PC-9 (cell line): ENCODE data around the gene GLOD5. TPM values are rescaled to one million over a fixed set of nuclear protein-coding genes. Genes with fewer than 3 reads are reported as not detected.

Source experiments
- BruUV-seq: library from RNA; stranded (reverse); fragments of 400-500 nt; replicated peaks from 2 replicates; lab custom pipeline; 2021; lab: Mats Ljungman, UMichigan
- CTCF ChIA-PET: fragments of 300-600 bp; sonication (Branson Sonifier 250); formaldehyde crosslinking; loops from one replicate; lab custom pipeline; 2022; ENCODE audit warnings: antibody characterized with exemption; lab: Charles Lee
- POLR2A ChIA-PET: fragments of 300-600 bp; sonication (Branson Sonifier 250); formaldehyde crosslinking; loops from one replicate; lab custom pipeline; 2022; ENCODE audit warnings: antibody characterized with exemption; ENCODE audit not compliant: unreplicated experiment; lab: Charles Lee
- DNase-seq, 2 experiments: peaks; one replicate each; pipeline versions ENCODE4 v3.0.0 to v3.0.0-alpha.2; 2015 to 2022; ENCODE audit warnings: mixed read lengths in 1 of 2
- H2AFZ ChIP-seq: fragments of 200-600 bp; sonication (generic); 2 replicates; pipeline ENCODE4 v1.8.1; 2017; ENCODE audit warnings: antibody characterized with exemption
- H3F3A ChIP-seq: fragments of 200-600 bp; sonication (generic); 2 replicates; pipeline ENCODE4 v1.8.1; 2017; ENCODE audit warnings: antibody characterized with exemption, mild to moderate bottlenecking, low read depth; ENCODE audit not compliant: insufficient read depth
- H3K27ac ChIP-seq: fragments of 200-600 bp; sonication (generic); 2 replicates; pipeline ENCODE4 v1.6.1; 2016; ENCODE audit warnings: mixed run types
- H3K27me3 ChIP-seq: fragments of 200-600 bp; sonication (generic); 2 replicates; pipeline ENCODE4 v1.6.1; 2016; ENCODE audit warnings: low read depth, mixed run types; ENCODE audit not compliant: insufficient read depth
- H3K36me3 ChIP-seq: fragments of 200-600 bp; sonication (generic); 2 replicates; pipeline ENCODE4 v1.6.1; 2016; ENCODE audit warnings: low read depth, mixed run types
- H3K4me1 ChIP-seq: fragments of 200-600 bp; sonication (generic); replicated peaks from 2 replicates; pipeline ENCODE4 v1.6.1; 2016; ENCODE audit warnings: mixed run types; ENCODE audit not compliant: insufficient read depth
- H3K4me2 ChIP-seq: fragments of 200-600 bp; sonication (generic); 2 replicates; pipeline ENCODE4 v1.6.1; 2017; ENCODE audit warnings: mixed run types
- H3K4me3 ChIP-seq: fragments of 200-600 bp; sonication (generic); 2 replicates; pipeline ENCODE4 v1.6.1; 2016; ENCODE audit warnings: mixed run types
- H3K79me2 ChIP-seq: fragments of 200-600 bp; sonication (generic); 2 replicates; pipeline ENCODE4 v1.6.1; 2017; ENCODE audit warnings: low read depth, mixed run types
- H3K9me2 ChIP-seq: fragments of 200-600 bp; sonication (generic); 2 replicates; pipeline ENCODE4 v1.8.1; 2017; ENCODE audit warnings: mild to moderate bottlenecking; ENCODE audit not compliant: insufficient read depth
- H3K9me3 ChIP-seq: fragments of 200-600 bp; sonication (generic); 2 replicates; pipeline ENCODE4 v1.8.1; 2016; ENCODE audit warnings: low read depth; ENCODE audit not compliant: insufficient read depth
- H4K20me1 ChIP-seq: fragments of 200-600 bp; sonication (generic); 2 replicates; pipeline ENCODE4 v1.8.1; 2017; ENCODE audit not compliant: insufficient read depth
- EZH2 ChIP-seq: fragments of 200-600 bp; sonication (generic); IDR thresholded peaks from 2 replicates; pipeline ENCODE4 v1.8.0; 2017; ENCODE audit warnings: antibody characterized with exemption, low read depth
- intact Hi-C: fragments of 100-400 bp; cut with micrococcal nuclease; formaldehyde crosslinking; loops from one replicate; pipeline ENCODE4 v1.10.0; 2022; ENCODE audit not compliant: unreplicated experiment
- total RNA-seq: library from RNA; stranded (reverse); gene quantifications from 2 replicates; pipeline ENCODE4 v1.2.3, GENCODE V29; 2021
- TF ChIP-seq, protein P1 (sequence below): fragments of 200-600 bp; sonication (generic); conservative IDR thresholded peaks from 2 replicates; pipeline ENCODE4 v1.6.1; 2017; ENCODE audit warnings: mixed run types, antibody characterized with exemption, mild to moderate bottlenecking, moderate library complexity

The GLOD5 gene
- total RNA-seq, 1 experiment from 2014 or later: not detected

DNA sequence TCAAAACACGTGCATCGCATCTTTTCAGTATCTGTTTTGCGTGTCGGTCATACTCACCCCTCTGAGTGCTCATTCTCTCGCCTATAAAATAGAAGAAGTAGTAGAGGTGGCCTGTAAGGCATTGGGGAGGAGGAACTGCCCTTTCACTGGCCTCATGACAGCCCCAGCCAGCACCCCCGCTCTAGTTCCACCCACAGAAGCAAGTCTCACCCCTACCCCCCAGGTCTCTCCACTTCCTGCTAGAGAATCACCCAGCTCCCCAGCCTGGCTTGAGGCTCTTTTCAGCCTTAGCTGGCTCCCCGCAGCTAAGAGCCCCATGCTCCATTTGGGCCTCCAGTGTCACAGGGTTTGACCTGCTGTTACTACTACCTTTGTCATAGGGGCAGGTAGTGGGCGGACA, 52.1 kb downstream of the GLOD5 start:
- BruUV-seq: no TSS peak
- intact Hi-C loops: no loop called here
- H2AFZ ChIP-seq: no peak overlapping the region
- TF ChIP-seq, protein P1, sequence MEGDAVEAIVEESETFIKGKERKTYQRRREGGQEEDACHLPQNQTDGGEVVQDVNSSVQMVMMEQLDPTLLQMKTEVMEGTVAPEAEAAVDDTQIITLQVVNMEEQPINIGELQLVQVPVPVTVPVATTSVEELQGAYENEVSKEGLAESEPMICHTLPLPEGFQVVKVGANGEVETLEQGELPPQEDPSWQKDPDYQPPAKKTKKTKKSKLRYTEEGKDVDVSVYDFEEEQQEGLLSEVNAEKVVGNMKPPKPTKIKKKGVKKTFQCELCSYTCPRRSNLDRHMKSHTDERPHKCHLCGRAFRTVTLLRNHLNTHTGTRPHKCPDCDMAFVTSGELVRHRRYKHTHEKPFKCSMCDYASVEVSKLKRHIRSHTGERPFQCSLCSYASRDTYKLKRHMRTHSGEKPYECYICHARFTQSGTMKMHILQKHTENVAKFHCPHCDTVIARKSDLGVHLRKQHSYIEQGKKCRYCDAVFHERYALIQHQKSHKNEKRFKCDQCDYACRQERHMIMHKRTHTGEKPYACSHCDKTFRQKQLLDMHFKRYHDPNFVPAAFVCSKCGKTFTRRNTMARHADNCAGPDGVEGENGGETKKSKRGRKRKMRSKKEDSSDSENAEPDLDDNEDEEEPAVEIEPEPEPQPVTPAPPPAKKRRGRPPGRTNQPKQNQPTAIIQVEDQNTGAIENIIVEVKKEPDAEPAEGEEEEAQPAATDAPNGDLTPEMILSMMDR: no peak
- TF ChIP-seq EZH2: no peak
- no peaks in the 10 kb centered on the region for H3F3A ChIP-seq
- H3K9me3 ChIP-seq: no peaks in the 10 kb centered on the region
- no peaks in the 10 kb centered on the region for H4K20me1 ChIP-seq
- H3K4me2 ChIP-seq: no peak overlapping the region
- no peak overlapping the region for H3K4me3 ChIP-seq
- no peaks in the 10 kb centered on the region for H3K79me2 ChIP-seq
- DNase-seq: no peak
- H3K27ac ChIP-seq: no peak overlapping the region
- no peaks in the 10 kb centered on the region for H3K27me3 ChIP-seq
- H3K36me3 ChIP-seq: no peaks in the 10 kb centered on the region
- H3K9me2 ChIP-seq: no peaks in the 10 kb centered on the region
- H3K4me1 ChIP-seq: no peaks in the 10 kb centered on the region
- ChIA-PET CTCF (no interaction called here), POLR2A (no interaction called here)

DNA sequence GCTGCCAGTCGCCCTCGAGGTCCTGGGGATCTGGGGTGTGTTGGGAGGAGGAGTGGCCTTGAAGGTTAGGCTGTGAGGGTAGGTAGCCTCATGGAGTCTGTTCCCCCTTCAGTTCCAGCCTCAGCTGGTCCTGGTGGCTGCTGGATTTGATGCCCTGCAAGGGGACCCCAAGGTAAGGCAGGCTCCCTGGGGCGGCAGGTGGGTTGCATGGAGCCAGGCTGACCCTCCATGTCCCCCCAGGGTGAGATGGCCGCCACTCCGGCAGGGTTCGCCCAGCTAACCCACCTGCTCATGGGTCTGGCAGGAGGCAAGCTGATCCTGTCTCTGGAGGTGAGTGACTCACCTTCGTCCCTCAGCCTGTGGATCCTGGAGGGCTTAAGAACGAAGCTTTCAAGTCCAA, 53.2 kb downstream of the GLOD5 start:
- no peaks in the 10 kb centered on the region for H4K20me1 ChIP-seq
- no peak for DNase-seq
- POLR2A ChIA-PET: interaction anchor here (0.6 kb wide), 1 partner anchor 72 kb away, joined by 12 read pairs; no protein-coding TSS in a partner anchor
- H3K27me3 ChIP-seq: no peaks in the 10 kb centered on the region
- no peak overlapping the region for H2AFZ ChIP-seq
- intact Hi-C loops: no loop called here
- H3K9me3 ChIP-seq: no peaks in the 10 kb centered on the region
- no TSS peak for BruUV-seq
- H3K79me2 ChIP-seq: no peaks in the 10 kb centered on the region
- H3F3A ChIP-seq: no peaks in the 10 kb centered on the region
- H3K4me1 ChIP-seq: no peaks in the 10 kb centered on the region
- no peaks in the 10 kb centered on the region for H3K36me3 ChIP-seq
- no peak overlapping the region for H3K4me3 ChIP-seq
- H3K27ac ChIP-seq: no peak overlapping the region
- H3K9me2 ChIP-seq: no peaks in the 10 kb centered on the region
- TF ChIP-seq EZH2: no peak
- TF ChIP-seq, protein P1: no peak
- no peak overlapping the region for H3K4me2 ChIP-seq
- CTCF ChIA-PET: no interaction called here

GRCh38 chrX:48815266-48815665, 53.7 kb downstream of the GLOD5 start:
- Histone ChIP-seq H3K4me3 (no peak overlapping the region), H3K27ac (no peak overlapping the region), H3F3A (no peaks in the 10 kb centered on the region), H3K36me3 (no peaks in the 10 kb centered on the region), H3K4me1 (no peaks in the 10 kb centered on the region), H2AFZ (no peak overlapping the region), H3K9me3 (no peaks in the 10 kb centered on the region), H3K9me2 (no peaks in the 10 kb centered on the region), H3K79me2 (no peaks in the 10 kb centered on the region), H3K27me3 (no peaks in the 10 kb centered on the region), H3K4me2 (no peak overlapping the region), H4K20me1 (no peaks in the 10 kb centered on the region)
- POLR2A ChIA-PET: no interaction called here
- CTCF ChIA-PET: no interaction called here
- DNase-seq: no peak
- TF ChIP-seq, protein P1: no peak
- no peak for TF ChIP-seq EZH2
- BruUV-seq: no TSS peak
- intact Hi-C loops: no loop called here
